Astrocyte (in vitro differentiated cells and primary cell): ENCODE measurements around the gene BYSL. TPM values are rescaled to one million over a fixed set of nuclear protein-coding genes. Genes with fewer than 3 reads are reported as not detected.

ENCODE experiments used
- DNase-seq: peaks from one replicate; pipeline ENCODE4 v3.0.0-alpha.2; 2010; ENCODE audit warnings: low read depth
- FAIRE-seq: peaks from 2 replicates; lab custom pipeline; 2011; peaks lifted over from hg19 to GRCh38; lab: Jason Lieb, UNC
- H2AFZ ChIP-seq: 2 replicates; pipeline ENCODE4 v1.6.0; 2012; ENCODE audit warnings: low read depth, low read length, inconsistent platforms
- H3K27ac ChIP-seq: 2 replicates; pipeline ENCODE4 v1.5.1; 2011; ENCODE audit warnings: low read depth, low read length, inconsistent platforms
- H3K27me3 ChIP-seq: 2 replicates; pipeline ENCODE4 v1.6.0; 2011; ENCODE audit warnings: low read length, inconsistent platforms; ENCODE audit not compliant: insufficient read depth
- H3K36me3 ChIP-seq: 2 replicates; pipeline ENCODE4 v1.5.1; 2011; ENCODE audit warnings: low read length, inconsistent platforms; ENCODE audit not compliant: insufficient read depth
- H3K4me1 ChIP-seq: 2 replicates; pipeline ENCODE4 v1.5.1; 2011; ENCODE audit warnings: low read length, inconsistent platforms; ENCODE audit not compliant: insufficient read depth
- H3K4me2 ChIP-seq: 2 replicates; pipeline ENCODE4 v1.6.0; 2012; ENCODE audit warnings: low read length, inconsistent platforms
- H3K4me3 ChIP-seq: 2 replicates; pipeline ENCODE4 v1.5.1; 2011; ENCODE audit warnings: low read depth, mild to moderate bottlenecking, low read length, inconsistent platforms; ENCODE audit not compliant: insufficient read depth
- H3K79me2 ChIP-seq: 2 replicates; pipeline ENCODE4 v1.6.0; 2012; ENCODE audit warnings: mild to moderate bottlenecking, low read length, inconsistent platforms; ENCODE audit not compliant: insufficient read depth
- H3K9ac ChIP-seq: 2 replicates; pipeline ENCODE4 v1.6.0; 2012; ENCODE audit warnings: mild to moderate bottlenecking, low read length, inconsistent platforms
- H3K9me3 ChIP-seq: 2 replicates; pipeline ENCODE4 v1.5.1; 2012; ENCODE audit warnings: low read depth, mild to moderate bottlenecking, low read length, inconsistent platforms; ENCODE audit not compliant: insufficient read depth
- H4K20me1 ChIP-seq: 2 replicates; pipeline ENCODE4 v1.6.0; 2012; ENCODE audit warnings: low read length, inconsistent platforms; ENCODE audit not compliant: insufficient read depth
- H3K27ac Mint-ChIP-seq: one replicate; pipeline ENCODE4 v1.8.0; 2021; ENCODE audit warnings: mild to moderate bottlenecking, mixed read lengths; ENCODE audit not compliant: unreplicated experiment
- H3K27me3 Mint-ChIP-seq: one replicate; pipeline ENCODE4 v1.8.0; 2021; ENCODE audit warnings: low read depth, mixed read lengths; ENCODE audit not compliant: unreplicated experiment
- H3K36me3 Mint-ChIP-seq: one replicate; pipeline ENCODE4 v1.8.0; 2021; ENCODE audit warnings: low read depth, mixed read lengths; ENCODE audit not compliant: unreplicated experiment
- H3K4me1 Mint-ChIP-seq: one replicate; pipeline ENCODE4 v1.8.0; 2021; ENCODE audit warnings: low read depth, mixed read lengths; ENCODE audit not compliant: unreplicated experiment
- H3K4me3 Mint-ChIP-seq: one replicate; pipeline ENCODE4 v1.8.0; 2021; ENCODE audit warnings: mild to moderate bottlenecking, moderate library complexity, mixed read lengths; ENCODE audit not compliant: unreplicated experiment
- H3K9me3 Mint-ChIP-seq: one replicate; pipeline ENCODE4 v1.8.0; 2021; ENCODE audit warnings: mild to moderate bottlenecking, mixed read lengths; ENCODE audit not compliant: unreplicated experiment
- EZH2 ChIP-seq: IDR thresholded peaks from 2 replicates; pipeline ENCODE4 v1.6.1; 2012; ENCODE audit warnings: mild to moderate bottlenecking, low read length, inconsistent platforms; ENCODE audit not compliant: insufficient read depth
- total RNA-seq: library from RNA; stranded (reverse); gene quantifications from 2 replicates; pipeline ENCODE4 v1.2.1, GENCODE V29; 2021
- TF ChIP-seq, protein P1 (sequence below): IDR thresholded peaks from 2 replicates; pipeline ENCODE4 v1.5.1; 2011; ENCODE audit warnings: low read depth, mild to moderate bottlenecking, inconsistent platforms, low read length, moderate library complexity; ENCODE audit not compliant: insufficient read depth

The BYSL gene
- total RNA-seq, 1 donor from 2014 or later, result 41.2 TPM

DNA sequence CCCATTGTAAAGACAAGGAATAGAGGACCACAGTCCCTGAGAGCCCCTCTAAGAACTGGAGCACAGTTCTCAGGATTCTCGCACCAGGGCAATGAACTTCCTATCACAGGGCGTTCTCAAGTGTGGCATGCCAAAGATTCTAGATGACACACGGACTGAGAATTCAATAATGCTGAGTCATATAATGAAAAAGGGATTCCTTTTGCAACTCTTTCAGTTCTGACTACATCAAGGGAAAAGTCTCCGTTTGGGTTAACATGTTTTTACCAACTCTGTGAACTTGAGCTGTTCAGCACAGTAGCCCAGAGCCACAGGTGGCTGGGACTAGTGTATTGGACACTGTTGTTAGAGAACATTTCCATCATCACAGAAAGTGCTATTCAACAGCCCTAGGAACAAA lies 3.8 kb upstream of the BYSL start:
- peaks cover 26% of the 10 kb centered on the region for H3K4me1 ChIP-seq
- peaks cover 11% of the 10 kb centered on the region for H3K36me3 ChIP-seq
- H3K4me1 Mint-ChIP-seq, result peaks cover 32% of the 10 kb centered on the region
- peaks cover 46% of the 10 kb centered on the region for H3K79me2 ChIP-seq
- DNase-seq (peak; percentile 94), FAIRE-seq (peak; percentile 34)
- peak overlapping the region; percentile 71 for H3K4me2 ChIP-seq
- H3K36me3 Mint-ChIP-seq, result peaks cover 19% of the 10 kb centered on the region
- H3K27ac Mint-ChIP-seq, result peak overlapping the region; percentile 99
- H3K4me3 Mint-ChIP-seq, result peak overlapping the region; percentile 40
- peak overlapping the region; percentile 64 for H3K9ac ChIP-seq
- H2AFZ ChIP-seq, result no peak overlapping the region
- no peaks in the 10 kb centered on the region for H3K27me3 Mint-ChIP-seq
- H3K4me3 ChIP-seq, result peak overlapping the region; percentile 8
- no peaks in the 10 kb centered on the region for H3K9me3 ChIP-seq
- H3K9me3 Mint-ChIP-seq, result no peaks in the 10 kb centered on the region
- H3K27me3 ChIP-seq, result no peaks in the 10 kb centered on the region
- no peaks in the 10 kb centered on the region for H4K20me1 ChIP-seq
- no peak for TF ChIP-seq EZH2
- TF ChIP-seq, protein P1, sequence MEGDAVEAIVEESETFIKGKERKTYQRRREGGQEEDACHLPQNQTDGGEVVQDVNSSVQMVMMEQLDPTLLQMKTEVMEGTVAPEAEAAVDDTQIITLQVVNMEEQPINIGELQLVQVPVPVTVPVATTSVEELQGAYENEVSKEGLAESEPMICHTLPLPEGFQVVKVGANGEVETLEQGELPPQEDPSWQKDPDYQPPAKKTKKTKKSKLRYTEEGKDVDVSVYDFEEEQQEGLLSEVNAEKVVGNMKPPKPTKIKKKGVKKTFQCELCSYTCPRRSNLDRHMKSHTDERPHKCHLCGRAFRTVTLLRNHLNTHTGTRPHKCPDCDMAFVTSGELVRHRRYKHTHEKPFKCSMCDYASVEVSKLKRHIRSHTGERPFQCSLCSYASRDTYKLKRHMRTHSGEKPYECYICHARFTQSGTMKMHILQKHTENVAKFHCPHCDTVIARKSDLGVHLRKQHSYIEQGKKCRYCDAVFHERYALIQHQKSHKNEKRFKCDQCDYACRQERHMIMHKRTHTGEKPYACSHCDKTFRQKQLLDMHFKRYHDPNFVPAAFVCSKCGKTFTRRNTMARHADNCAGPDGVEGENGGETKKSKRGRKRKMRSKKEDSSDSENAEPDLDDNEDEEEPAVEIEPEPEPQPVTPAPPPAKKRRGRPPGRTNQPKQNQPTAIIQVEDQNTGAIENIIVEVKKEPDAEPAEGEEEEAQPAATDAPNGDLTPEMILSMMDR, result no peak
- peak overlapping the region; percentile 87 for H3K27ac ChIP-seq

DNA sequence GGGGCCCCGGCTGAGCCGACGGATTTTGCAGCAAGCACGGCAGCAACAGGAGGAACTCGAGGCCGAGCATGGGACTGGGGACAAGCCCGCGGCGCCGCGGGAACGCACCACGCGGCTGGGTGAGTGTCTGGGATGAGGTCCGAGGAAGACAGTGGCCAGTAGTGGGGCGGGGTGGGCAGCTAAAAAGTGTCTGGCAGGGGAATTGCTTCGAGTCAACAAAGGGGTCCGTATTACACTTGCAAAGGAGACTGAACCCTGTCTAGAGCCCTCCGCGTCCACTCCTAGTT lies 356 bp downstream of the BYSL start:
- H3K4me1 Mint-ChIP-seq, result peaks cover 35% of the 10 kb centered on the region
- H3K27me3 Mint-ChIP-seq, result no peaks in the 10 kb centered on the region

DNA sequence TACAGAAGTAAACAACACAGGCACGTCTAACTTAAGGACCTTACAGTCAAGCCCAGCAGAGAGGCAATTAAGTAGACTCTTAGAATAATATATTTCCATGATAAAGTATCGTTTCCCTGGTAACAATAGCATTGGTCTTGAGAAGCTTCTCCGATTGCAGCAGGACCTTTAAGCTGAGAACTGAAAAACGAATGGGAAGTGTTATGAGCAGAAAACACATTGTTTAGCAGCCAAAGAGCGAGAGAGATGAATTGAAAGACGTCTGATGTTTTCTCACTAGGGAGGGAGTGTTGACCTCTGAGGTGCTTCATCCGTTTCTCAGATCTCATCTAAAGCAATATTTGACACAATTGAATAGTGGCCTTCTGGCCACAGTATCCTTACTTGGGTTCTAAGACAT lies 855 bp downstream of the BYSL start:
- Histone ChIP-seq H3K4me2 (peak overlapping the region; percentile 86), H3K9me3 (no peaks in the 10 kb centered on the region), H2AFZ (peak overlapping the region; percentile 91), H4K20me1 (peaks cover 31% of the 10 kb centered on the region), H3K79me2 (peaks cover 67% of the 10 kb centered on the region), H3K4me3 (peak overlapping the region; percentile 93), H3K27ac (peak overlapping the region; percentile 100), H3K36me3 (peaks cover 8% of the 10 kb centered on the region), H3K9ac (peak overlapping the region; percentile 94), H3K27me3 (no peaks in the 10 kb centered on the region), H3K4me1 (peaks cover 24% of the 10 kb centered on the region)
- Mint-ChIP-seq H3K4me1 (peaks cover 31% of the 10 kb centered on the region), H3K36me3 (peaks cover 10% of the 10 kb centered on the region), H3K27me3 (no peaks in the 10 kb centered on the region), H3K27ac (peak overlapping the region; percentile 100), H3K4me3 (peak overlapping the region; percentile 100), H3K9me3 (no peaks in the 10 kb centered on the region)
- no peak for TF ChIP-seq EZH2
- TF ChIP-seq, protein P1, result no peak
- no peak for DNase-seq
- FAIRE-seq, result no peak

More for the DNA sequence above, 356 bp downstream of the BYSL start:
- FAIRE-seq, result no peak
- Histone ChIP-seq H3K36me3 (peaks cover 10% of the 10 kb centered on the region), H2AFZ (peak overlapping the region; percentile 91), H3K4me2 (peak overlapping the region; percentile 86), H3K27me3 (no peaks in the 10 kb centered on the region), H3K9ac (peak overlapping the region; percentile 94), H3K4me1 (peaks cover 28% of the 10 kb centered on the region), H3K9me3 (no peaks in the 10 kb centered on the region), H4K20me1 (peaks cover 27% of the 10 kb centered on the region), H3K79me2 (peaks cover 66% of the 10 kb centered on the region), H3K4me3 (peak overlapping the region; percentile 93), H3K27ac (peak overlapping the region; percentile 100)
- Mint-ChIP-seq H3K27ac (peak overlapping the region; percentile 100), H3K4me3 (peak overlapping the region; percentile 100), H3K9me3 (no peaks in the 10 kb centered on the region), H3K36me3 (peaks cover 10% of the 10 kb centered on the region)
- no peak for DNase-seq
- TF ChIP-seq, protein P1, result no peak
- TF ChIP-seq EZH2, result no peak
